OCI-LY7 (cell line): ENCODE data around the gene MMP21. TPM values are rescaled to one million over a fixed set of nuclear protein-coding genes. Genes with fewer than 3 reads are reported as not detected.

Experiments
- BruUV-seq: library from RNA; stranded (reverse); fragments of 400-500 nt; replicated peaks from 2 replicates; lab custom pipeline; 2021; lab: Mats Ljungman, UMichigan
- CTCF ChIA-PET: fragments of 300-600 bp; sonication (Branson Sonifier 250); formaldehyde crosslinking; loops from one replicate; lab custom pipeline; 2022; ENCODE audit warnings: antibody characterized with exemption; ENCODE audit not compliant: unreplicated experiment; lab: Charles Lee
- POLR2A ChIA-PET: fragments of 300-600 bp; sonication (Branson Sonifier 250); formaldehyde crosslinking; loops from one replicate; lab custom pipeline; 2022; ENCODE audit warnings: antibody characterized with exemption; lab: Charles Lee
- DNase-seq: peaks from one replicate; pipeline ENCODE4 v3.0.0-alpha.2; 2015; ENCODE audit warnings: low spot score
- H2AFZ ChIP-seq: fragments of 200-600 bp; sonication (generic), shearing (Covaris generic); 2 replicates; pipeline ENCODE4 v1.6.1; 2014; ENCODE audit warnings: mild to moderate bottlenecking, antibody characterized with exemption, low read length, moderate library complexity
- H3K27ac ChIP-seq: fragments of 200-600 bp; sonication (generic); 2 replicates; pipeline ENCODE4 v1.5.1; 2014; ENCODE audit warnings: mixed run types, low read depth, mild to moderate bottlenecking, moderate library complexity, low read length, inconsistent platforms; ENCODE audit not compliant: poor library complexity, severe bottlenecking
- H3K36me3 ChIP-seq: fragments of 200-600 bp; sonication (generic); 2 replicates; pipeline ENCODE4 v1.6.1; 2014; ENCODE audit warnings: mild to moderate bottlenecking, antibody characterized with exemption, low read length, moderate library complexity, mixed read lengths; ENCODE audit not compliant: insufficient read depth
- H3K4me1 ChIP-seq: fragments of 200-600 bp; sonication (generic); 2 replicates; pipeline ENCODE4 v1.5.1; 2014; ENCODE audit warnings: mild to moderate bottlenecking, low read length; ENCODE audit not compliant: insufficient read depth, poor library complexity, severe bottlenecking
- H3K4me2 ChIP-seq: fragments of 200-600 bp; sonication (generic); 2 replicates; pipeline ENCODE4 v1.6.1; 2014; ENCODE audit warnings: mild to moderate bottlenecking, low read length
- H3K4me3 ChIP-seq: fragments of 200-600 bp; sonication (generic); 2 replicates; pipeline ENCODE4 v1.5.1; 2014; ENCODE audit warnings: mild to moderate bottlenecking, low read depth, low read length; ENCODE audit not compliant: poor library complexity, severe bottlenecking
- H3K79me2 ChIP-seq: fragments of 200-600 bp; sonication (generic); 2 replicates; pipeline ENCODE4 v1.6.1; 2016; ENCODE audit warnings: low read depth, mild to moderate bottlenecking, low read length, moderate library complexity, mixed read lengths; ENCODE audit not compliant: insufficient read depth
- H3K9me2 ChIP-seq: fragments of 200-600 bp; sonication (generic); 2 replicates; pipeline ENCODE4 v1.6.1; 2016; ENCODE audit warnings: mild to moderate bottlenecking, low read length, mixed read lengths; ENCODE audit not compliant: insufficient read depth
- H3K9me3 ChIP-seq: fragments of 200-600 bp; sonication (generic); 2 replicates; pipeline ENCODE4 v1.6.1; 2014; ENCODE audit warnings: mild to moderate bottlenecking, mixed run types, low read length, mixed read lengths
- H4K20me1 ChIP-seq: fragments of 200-600 bp; sonication (generic); 2 replicates; pipeline ENCODE4 v1.6.1; 2014; ENCODE audit warnings: mild to moderate bottlenecking, antibody characterized with exemption, low read length, moderate library complexity, mixed read lengths; ENCODE audit not compliant: insufficient read depth
- EZH2phosphoT487 ChIP-seq: fragments of 200-600 bp; sonication (generic); IDR thresholded peaks from 2 replicates; pipeline ENCODE4 v1.6.1; 2018; ENCODE audit warnings: low read depth, borderline replicate concordance, mild to moderate bottlenecking, mixed run types, antibody characterized with exemption, low read length, moderate library complexity, mixed read lengths
- intact Hi-C: fragments of 100-400 bp; cut with micrococcal nuclease; formaldehyde crosslinking; loops from one replicate; pipeline ENCODE4 v1.10.0; 2022; ENCODE audit not compliant: unreplicated experiment
- total RNA-seq, 2 experiments: library from RNA; depleted of rRNA in 1 of 2; stranded (reverse); fragments of >200 nt in 1 of 2; shearing (Covaris generic) in 1 of 2; gene quantifications; 2 replicates each; pipeline ENCODE4 v1.2.3, GENCODE V29; 2014 to 2022
- TF ChIP-seq, protein P1 (sequence below): fragments of 200-600 bp; sonication (generic); conservative IDR thresholded peaks from 2 replicates; pipeline ENCODE4 v1.5.1; 2014; ENCODE audit warnings: mild to moderate bottlenecking, antibody characterized with exemption, low read length, moderate library complexity, mixed read lengths

Gene MMP21
- total RNA-seq, 2 experiments from 2014 or later: not detected

DNA sequence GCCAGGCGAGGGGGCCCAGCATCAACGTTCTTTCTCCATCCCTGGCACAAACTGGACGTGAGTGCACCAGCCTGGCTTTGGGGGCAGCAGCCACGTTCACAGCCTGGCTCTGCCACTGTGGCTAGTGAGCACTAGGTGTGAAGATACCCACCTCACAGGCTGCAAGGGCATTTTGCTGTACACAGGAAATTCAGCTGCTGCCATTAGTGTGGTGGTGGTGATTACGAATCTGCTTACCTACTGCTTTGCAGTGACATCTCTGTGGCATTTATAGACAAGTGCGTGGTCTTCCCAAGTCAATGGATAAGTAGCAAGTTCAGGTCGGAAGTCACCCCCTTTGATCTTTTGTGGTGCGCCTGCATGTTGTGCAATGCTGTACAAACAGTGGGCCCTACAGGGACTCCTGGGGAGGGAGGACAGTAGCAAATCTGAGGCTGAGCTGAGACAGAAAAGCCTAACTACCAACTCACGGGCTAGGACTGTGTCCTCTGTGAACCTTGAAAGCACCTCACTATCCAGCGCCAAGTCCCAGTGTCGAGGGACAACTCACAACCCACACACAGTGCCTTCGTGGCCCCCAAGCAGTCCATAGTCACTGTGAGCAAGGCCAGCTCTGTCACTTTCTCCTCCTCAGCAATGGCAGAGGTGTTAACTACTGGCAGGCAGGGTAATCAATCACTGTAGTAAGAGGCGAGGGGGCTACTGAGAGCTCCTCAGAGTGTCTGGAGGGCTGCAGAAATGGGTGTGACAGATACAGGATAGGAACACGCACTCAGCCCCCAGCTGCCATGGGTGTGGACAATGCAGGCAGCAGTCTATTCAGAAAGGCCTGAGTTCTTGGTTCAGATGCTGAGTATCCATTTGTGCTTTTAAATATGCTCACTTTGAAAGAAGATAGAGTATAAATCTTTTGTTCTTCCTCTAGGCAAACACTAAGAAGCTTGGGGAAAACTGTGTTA, 17.0 kb upstream of the MMP21 start:
- Histone ChIP-seq H4K20me1 (no peaks in the 10 kb centered on the region), H3K9me3 (no peaks in the 10 kb centered on the region), H3K79me2 (no peaks in the 10 kb centered on the region), H2AFZ (no peak overlapping the region), H3K36me3 (peaks cover 34% of the 10 kb centered on the region), H3K4me3 (no peak overlapping the region), H3K27ac (no peak overlapping the region), H3K4me1 (peaks cover 46% of the 10 kb centered on the region), H3K9me2 (no peaks in the 10 kb centered on the region), H3K4me2 (no peak overlapping the region)
- BruUV-seq: TSS peak; percentile 7
- intact Hi-C loops: no loop called here
- DNase-seq: no peak
- TF ChIP-seq, protein P1, sequence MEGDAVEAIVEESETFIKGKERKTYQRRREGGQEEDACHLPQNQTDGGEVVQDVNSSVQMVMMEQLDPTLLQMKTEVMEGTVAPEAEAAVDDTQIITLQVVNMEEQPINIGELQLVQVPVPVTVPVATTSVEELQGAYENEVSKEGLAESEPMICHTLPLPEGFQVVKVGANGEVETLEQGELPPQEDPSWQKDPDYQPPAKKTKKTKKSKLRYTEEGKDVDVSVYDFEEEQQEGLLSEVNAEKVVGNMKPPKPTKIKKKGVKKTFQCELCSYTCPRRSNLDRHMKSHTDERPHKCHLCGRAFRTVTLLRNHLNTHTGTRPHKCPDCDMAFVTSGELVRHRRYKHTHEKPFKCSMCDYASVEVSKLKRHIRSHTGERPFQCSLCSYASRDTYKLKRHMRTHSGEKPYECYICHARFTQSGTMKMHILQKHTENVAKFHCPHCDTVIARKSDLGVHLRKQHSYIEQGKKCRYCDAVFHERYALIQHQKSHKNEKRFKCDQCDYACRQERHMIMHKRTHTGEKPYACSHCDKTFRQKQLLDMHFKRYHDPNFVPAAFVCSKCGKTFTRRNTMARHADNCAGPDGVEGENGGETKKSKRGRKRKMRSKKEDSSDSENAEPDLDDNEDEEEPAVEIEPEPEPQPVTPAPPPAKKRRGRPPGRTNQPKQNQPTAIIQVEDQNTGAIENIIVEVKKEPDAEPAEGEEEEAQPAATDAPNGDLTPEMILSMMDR: no peak
- ChIA-PET POLR2A (interaction anchor here (1.1 to 5.0 kb wide), 3 partner anchors 8 to 31 kb away, joined by 4 to 27 read pairs (median 5); partner anchors contain the start of genes BCCIP and UROS), CTCF (no interaction called here)

DNA sequence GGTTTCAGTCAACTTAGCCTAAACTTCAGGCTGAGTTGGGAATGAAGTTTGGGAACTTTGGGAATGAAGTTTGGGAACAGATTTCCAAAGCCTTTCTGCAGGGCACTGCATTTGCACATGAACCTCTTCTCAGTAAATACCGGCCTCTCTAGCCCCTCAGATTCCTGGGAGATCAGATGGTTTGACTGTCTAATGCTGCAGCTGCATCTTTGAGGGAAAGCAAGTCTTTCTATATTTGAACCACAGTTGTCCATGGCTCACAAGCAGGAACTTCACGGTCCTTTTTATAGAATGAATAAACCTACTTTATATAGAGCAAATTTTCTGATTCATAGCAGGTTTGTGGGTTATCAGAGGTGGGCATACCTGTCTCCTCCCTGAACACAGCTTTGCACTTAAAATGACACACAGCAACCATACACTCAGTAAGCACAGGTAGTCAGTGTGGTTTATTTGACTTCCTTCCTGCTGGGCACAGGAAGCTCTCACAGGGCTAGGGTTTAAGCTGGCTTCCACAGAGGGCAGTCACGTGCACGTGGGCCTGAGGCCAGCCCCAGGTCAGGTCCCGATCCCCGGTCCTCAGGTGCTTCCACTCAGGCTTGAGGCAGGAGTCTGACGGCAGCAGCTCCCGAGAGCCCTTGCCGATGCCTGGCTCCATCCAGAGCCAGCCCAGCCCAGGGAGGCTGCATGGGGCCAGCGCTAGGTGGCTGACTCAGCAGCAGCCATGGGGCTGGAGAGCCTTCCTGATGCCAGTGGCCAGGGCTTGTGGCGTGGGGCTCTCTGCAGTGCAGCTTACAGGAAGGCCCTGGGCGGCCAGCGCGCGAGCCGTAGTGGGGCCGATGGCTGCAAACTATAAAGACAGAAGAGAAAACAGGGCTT, 12.8 kb upstream of the MMP21 start:
- ChIA-PET POLR2A (interaction anchor here (0.5 to 2.2 kb wide), 3 partner anchors 9 to 110 kb away, joined by 3 to 6 read pairs (median 6); no protein-coding TSS in a partner anchor), CTCF (interaction anchor here (1.1 kb wide), 1 partner anchor 8 kb away, joined by 3 read pairs; no protein-coding TSS in a partner anchor)
- H3K9me2 ChIP-seq: no peaks in the 10 kb centered on the region
- TF ChIP-seq EZH2phosphoT487: no peak
- TF ChIP-seq, protein P1: no peak
- H4K20me1 ChIP-seq: no peaks in the 10 kb centered on the region
- intact Hi-C loops: no loop called here
- H3K4me2 ChIP-seq: no peak overlapping the region; the same call in 1 of the 2 replicates
- H3K4me1 ChIP-seq: peaks cover 18% of the 10 kb centered on the region
- peaks cover 16% of the 10 kb centered on the region for H3K36me3 ChIP-seq
- H3K9me3 ChIP-seq: no peaks in the 10 kb centered on the region
- DNase-seq: peak; percentile 19
- no peak overlapping the region for H3K4me3 ChIP-seq
- H3K27ac ChIP-seq: no peak overlapping the region
- BruUV-seq: no TSS peak
- H2AFZ ChIP-seq: no peak overlapping the region
- no peaks in the 10 kb centered on the region for H3K79me2 ChIP-seq
